ENCODE results near the gene ZNF414.
A peak's percentile ranks its signal among the peaks of the same experiment; 100 is the strongest.
"Not testable (repeated sequence)": the region's sequence is repeated elsewhere in the genome, so short reads cannot be mapped to it uniquely, and the experiment has no call there.

Gene ZNF414

GRCh38 chr19:8513687-8514504 is at the start of gene ZNF414:
ZNF414 (minus strand) TSS chr19:8514167; CDS start chr19:8514046, 121 bp downstream.
- DNase-seq = peak; percentile 80 to 89

GRCh38 chr19:8561075-8561764 is 47.3 kb upstream of the ZNF414 start:
- no peak for DNase-seq

GRCh38 chr19:8558325-8558724 is 44.4 kb upstream of the ZNF414 start:
- no peak for DNase-seq

GRCh38 chr19:8557642-8558238 is 43.8 kb upstream of the ZNF414 start:
- DNase-seq = no peak

GRCh38 chr19:8553729-8554128 is 39.8 kb upstream of the ZNF414 start:
- DNase-seq = not testable (repeated sequence)

- peak in 1 of 2 experiments; percentile 39 for DNase-seq
These were observed 38.8 kb upstream of the ZNF414 start for GRCh38 chr19:8552810-8553209.

GRCh38 chr19:8550070-8550469 is 36.1 kb upstream of the ZNF414 start:
- no peak for DNase-seq

- DNase-seq = no peak
These were observed 31.8 kb upstream of the ZNF414 start for GRCh38 chr19:8545743-8546142.

GRCh38 chr19:8544168-8544567 is 30.2 kb upstream of the ZNF414 start:
- no peak for DNase-seq

GRCh38 chr19:8539621-8540149 is 25.7 kb upstream of the ZNF414 start:
- no peak for DNase-seq

GRCh38 chr19:8537099-8537498 is 23.1 kb upstream of the ZNF414 start:
- DNase-seq = no peak

GRCh38 chr19:8536282-8536681 is 22.3 kb upstream of the ZNF414 start:
- no peak for DNase-seq

- DNase-seq = no peak
These were observed 18.3 kb upstream of the ZNF414 start for GRCh38 chr19:8532225-8532624.

GRCh38 chr19:8531470-8531869 is 17.5 kb upstream of the ZNF414 start:
- DNase-seq = no peak

- DNase-seq = no peak
These were observed 16.2 kb upstream of the ZNF414 start for GRCh38 chr19:8530061-8530679.

GRCh38 chr19:8529369-8530006 is 15.5 kb upstream of the ZNF414 start:
- no peak for DNase-seq

GRCh38 chr19:8528500-8528899 is 14.5 kb upstream of the ZNF414 start:
- no peak for DNase-seq

GRCh38 chr19:8526345-8527091 is 12.6 kb upstream of the ZNF414 start:
- DNase-seq = peak; percentile 69 to 78

- DNase-seq = no peak
These were observed 11.4 kb upstream of the ZNF414 start for GRCh38 chr19:8525401-8525684.

- DNase-seq = no peak
These were observed 5.4 kb upstream of the ZNF414 start for GRCh38 chr19:8519388-8519787.

- DNase-seq = no peak
These were observed 4.6 kb upstream of the ZNF414 start for GRCh38 chr19:8518536-8518935.
